Common myeloid progenitor, CD34-positive (primary cell): ENCODE results near the gene ROBO1.
"Not testable (repeated sequence)": the region's sequence is repeated elsewhere in the genome, so short reads cannot be mapped to it uniquely, and the experiment has no call there.

Source experiments
- CTCF ChIA-PET: fragments of 350-600 bp; sonication (Branson Sonifier 250); formaldehyde crosslinking; loops from one replicate; lab custom pipeline; 2021; ENCODE audit warnings: antibody characterized with exemption; lab: Charles Lee
- POLR2A ChIA-PET: fragments of 350-600 bp; sonication (Branson Sonifier 250); formaldehyde crosslinking; loops from one replicate; lab custom pipeline; 2021; ENCODE audit warnings: antibody characterized with exemption; lab: Charles Lee
- DNase-seq, 3 donors: peaks; one replicate each; pipeline versions ENCODE4 v3.0.0 to v3.0.0-alpha.2; 2013
- H3K27ac ChIP-seq, 2 experiments: 1 replicate in 1 of 2; 2 replicates in 1 of 2; pipeline ENCODE4 v1.7.0; 2013; ENCODE audit warnings: inconsistent platforms in 2 of 2, low read length in 2 of 2, mild to moderate bottlenecking in 2 of 2, low read depth in 1 of 2, moderate library complexity in 1 of 2; ENCODE audit not compliant: severe bottlenecking in 2 of 2, insufficient read depth in 1 of 2, poor library complexity in 1 of 2
- H3K27me3 ChIP-seq, 5 experiments: replicated peaks in 2 of 5; 1 replicate in 3 of 5; 2 replicates in 2 of 5; pipeline versions ENCODE4 v1.6.1 to v1.7.0; 2013; ENCODE audit warnings: low read length in 4 of 5, mild to moderate bottlenecking in 2 of 5, moderate library complexity in 2 of 5, inconsistent platforms in 1 of 5; ENCODE audit not compliant: insufficient read depth in 5 of 5, control insufficient read depth in 4 of 5
- H3K36me3 ChIP-seq, 4 experiments: 1 replicate in 2 of 4; 2 replicates in 2 of 4; pipeline versions ENCODE4 v1.6.1 to v1.7.0; 2013; ENCODE audit warnings: low read length in 3 of 4, control low read depth in 1 of 4, mild to moderate bottlenecking in 1 of 4; ENCODE audit not compliant: control insufficient read depth in 4 of 4, insufficient read depth in 4 of 4
- H3K4me1 ChIP-seq, 4 experiments: 1 replicate in 3 of 4; 2 replicates in 1 of 4; pipeline versions ENCODE4 v1.6.1 to v1.7.1; 2013; ENCODE audit warnings: low read length in 3 of 4, mild to moderate bottlenecking in 3 of 4, control low read depth in 1 of 4, inconsistent platforms in 1 of 4, moderate library complexity in 1 of 4; ENCODE audit not compliant: control insufficient read depth in 4 of 4, insufficient read depth in 4 of 4; ENCODE audit errors: control extremely low read depth in 1 of 4
- H3K4me3 ChIP-seq, 7 experiments: 1 replicate in 4 of 7; 2 replicates in 3 of 7; pipeline versions ENCODE4 v1.5.1 to v1.7.0; 2013; ENCODE audit warnings: mild to moderate bottlenecking in 7 of 7, low read length in 6 of 7, moderate library complexity in 6 of 7, inconsistent platforms in 2 of 7, low read depth in 2 of 7, control low read depth in 1 of 7; ENCODE audit not compliant: insufficient read depth in 4 of 7, control insufficient read depth in 1 of 7; ENCODE audit errors: extremely low read depth in 1 of 7
- H3K9me3 ChIP-seq, 5 experiments: 1 replicate in 4 of 5; 2 replicates in 1 of 5; pipeline versions ENCODE4 v1.6.1 to v1.7.1; 2013; ENCODE audit warnings: low read length in 4 of 5, mild to moderate bottlenecking in 2 of 5, inconsistent platforms in 1 of 5, low read depth in 1 of 5, moderate library complexity in 1 of 5; ENCODE audit not compliant: control insufficient read depth in 4 of 5, insufficient read depth in 2 of 5; ENCODE audit errors: control extremely low read depth in 1 of 5
- WGBS: methylation state at CpG from one replicate; pipeline ENCODE4 v1.1.5; 2013; ENCODE audit not compliant: insufficient coverage; 5-methylcytosine and 5-hydroxymethylcytosine counted together

The ROBO1 gene

GRCh38 chr3:79314962-79315361, 452.8 kb downstream of the ROBO1 start:
- CTCF ChIA-PET, result no interaction called here
- 79% methylated on average over 2 of the region's 2 CpGs for WGBS

GRCh38 chr3:79314544-79314943, 453.3 kb downstream of the ROBO1 start:
- Histone ChIP-seq H3K9me3 (no peaks in the 10 kb centered on the region), H3K4me1 (no peaks in the 10 kb centered on the region), H3K36me3 (no peaks in the 10 kb centered on the region), H3K4me3 (no peak overlapping the region), H3K27ac (no peak overlapping the region), H3K27me3 (no peaks in the 10 kb centered on the region)
- CTCF ChIA-PET, result no interaction called here
- DNase-seq, result no peak
- no CpG with 5 or more reads among the region's 1 CpG for WGBS
- POLR2A ChIA-PET, result no interaction called here

More at GRCh38 chr3:79314962-79315361, 452.8 kb downstream of the ROBO1 start:
- Histone ChIP-seq H3K36me3 (no peaks in the 10 kb centered on the region), H3K27ac (no peak overlapping the region), H3K4me1 (no peaks in the 10 kb centered on the region), H3K4me3 (no peak overlapping the region), H3K9me3 (no peaks in the 10 kb centered on the region), H3K27me3 (no peaks in the 10 kb centered on the region)
- no peak for DNase-seq
- POLR2A ChIA-PET, result no interaction called here

- no peak for DNase-seq
- H3K27ac ChIP-seq, result no peak overlapping the region
- H3K9me3 ChIP-seq, result no peaks in the 10 kb centered on the region
- 100% methylated on average over 1 of the region's 1 CpG for WGBS
- H3K36me3 ChIP-seq, result no peaks in the 10 kb centered on the region
- ChIA-PET POLR2A (no interaction called here), CTCF (no interaction called here)
- no peaks in the 10 kb centered on the region for H3K27me3 ChIP-seq
- no peak overlapping the region for H3K4me3 ChIP-seq
- no peaks in the 10 kb centered on the region for H3K4me1 ChIP-seq
Observed at GRCh38 chr3:79310016-79310415, 457.8 kb downstream of the ROBO1 start.

DNA sequence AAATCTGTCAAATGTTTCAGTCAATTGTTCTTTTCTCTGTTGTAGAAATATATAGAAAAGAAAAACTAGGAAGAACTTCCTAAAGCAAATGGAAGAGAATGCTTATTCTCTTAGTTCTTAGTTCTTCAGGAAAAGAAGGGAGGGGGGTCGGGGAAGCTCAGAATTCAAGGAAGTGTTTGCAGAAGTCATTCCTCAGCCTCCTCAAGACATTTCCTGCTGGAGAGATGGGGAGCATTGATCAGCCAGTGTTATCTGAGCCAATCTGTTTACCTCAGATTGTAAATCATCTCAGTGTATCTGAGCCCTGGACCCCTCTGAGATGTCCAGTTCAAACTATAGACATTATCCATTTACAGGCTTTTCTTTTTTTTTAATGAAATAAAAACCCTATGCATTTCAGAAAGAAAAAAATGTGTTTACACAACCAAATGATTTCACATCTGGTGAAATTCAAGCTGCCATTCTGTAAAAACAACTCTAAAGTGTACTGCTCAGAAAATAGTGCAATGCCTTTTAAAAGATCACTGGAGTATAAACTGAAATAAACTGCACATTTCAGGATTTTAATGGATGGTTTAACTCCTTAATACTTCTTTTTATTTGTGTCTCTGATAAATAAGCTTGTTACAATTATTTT, 460.7 kb downstream of the ROBO1 start:
- ChIA-PET CTCF (no interaction called here), POLR2A (no interaction called here)
- H3K9me3 ChIP-seq, result no peaks in the 10 kb centered on the region
- 0% methylated on average over 1 of the region's 1 CpG for WGBS
- H3K4me3 ChIP-seq, result no peak overlapping the region
- H3K36me3 ChIP-seq, result no peaks in the 10 kb centered on the region
- DNase-seq, result no peak
- H3K4me1 ChIP-seq, result no peaks in the 10 kb centered on the region
- no peak overlapping the region for H3K27ac ChIP-seq
- H3K27me3 ChIP-seq, result no peaks in the 10 kb centered on the region

DNA sequence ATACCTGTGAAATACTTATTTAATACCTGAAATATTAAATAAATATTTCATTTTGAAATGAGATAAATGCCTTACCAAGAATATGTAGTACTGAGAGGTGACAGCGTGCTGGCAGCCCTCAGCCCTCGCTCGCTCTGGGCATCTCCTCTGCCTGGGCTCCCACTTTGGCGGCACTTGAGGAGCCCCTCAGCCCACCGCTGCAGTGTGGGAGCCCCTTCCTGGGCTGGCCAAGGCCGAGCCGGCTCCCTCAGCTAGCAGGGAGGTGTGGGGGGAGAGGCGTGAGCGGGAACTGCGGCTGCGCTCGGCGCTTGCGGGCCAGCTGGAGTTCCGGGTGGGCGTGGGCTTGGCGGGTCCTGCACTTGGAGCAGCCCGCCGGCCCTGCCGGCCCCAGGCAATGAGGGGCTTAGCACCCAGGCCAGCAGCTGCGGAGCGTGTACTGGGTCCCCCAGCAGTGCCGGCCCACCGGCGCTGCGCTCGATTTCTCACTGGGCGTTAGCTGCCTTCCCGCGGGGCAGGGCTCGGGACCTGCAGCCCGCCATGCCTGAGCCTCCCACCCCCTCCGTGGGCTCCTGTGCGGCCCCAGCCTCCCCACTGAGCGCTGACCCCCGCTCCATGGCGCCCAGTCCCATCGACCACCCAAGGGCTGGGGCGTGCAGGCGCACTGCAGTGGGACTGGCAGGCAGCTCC, 467.7 kb downstream of the ROBO1 start:
- H3K27me3 ChIP-seq, H3K9me3 ChIP-seq, H3K4me3 ChIP-seq, CTCF ChIA-PET, DNase-seq, H3K4me1 ChIP-seq, H3K36me3 ChIP-seq, H3K27ac ChIP-seq, POLR2A ChIA-PET: not testable (repeated sequence)
- WGBS, result 97% methylated on average over 32 of the region's 40 CpGs

DNA sequence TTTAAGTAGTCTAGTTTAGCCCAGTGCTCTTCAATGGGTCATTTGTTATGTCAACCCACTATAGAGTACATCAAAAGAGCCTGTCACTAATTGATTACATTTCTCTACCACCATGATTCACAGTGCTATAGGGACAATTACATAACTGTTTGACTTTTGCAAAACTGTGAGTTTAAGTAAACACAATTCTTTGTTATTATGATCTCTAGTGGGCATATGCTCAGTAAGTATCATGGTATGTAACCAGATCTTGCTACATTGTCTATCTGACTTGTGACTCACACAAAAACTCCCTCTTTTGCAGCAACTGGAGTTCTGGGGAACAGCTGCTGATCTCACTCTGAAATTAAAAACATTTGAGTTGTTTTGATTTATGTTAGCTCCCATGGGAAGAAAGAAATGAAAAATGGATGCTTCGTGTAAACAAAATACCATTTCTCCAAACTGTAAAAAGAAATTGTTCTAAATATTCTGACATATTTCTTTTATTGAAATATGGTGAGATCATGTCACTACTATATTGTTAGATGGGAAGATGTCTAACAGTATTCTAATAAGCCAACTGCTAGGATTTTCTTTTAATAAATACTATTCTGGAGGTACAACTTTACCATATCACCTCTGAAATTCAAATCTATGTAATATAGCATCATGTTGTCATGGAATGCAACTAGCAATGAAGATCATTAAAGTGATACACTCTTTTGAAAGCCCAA, 470.4 kb downstream of the ROBO1 start:
- no CpG with 5 or more reads among the region's 1 CpG for WGBS
- Histone ChIP-seq H3K4me1 (no peaks in the 10 kb centered on the region), H3K27ac (no peak overlapping the region), H3K36me3 (no peaks in the 10 kb centered on the region), H3K9me3 (no peaks in the 10 kb centered on the region), H3K4me3 (no peak overlapping the region), H3K27me3 (no peaks in the 10 kb centered on the region)
- no peak for DNase-seq
- CTCF ChIA-PET, result no interaction called here
- POLR2A ChIA-PET, result no interaction called here

DNA sequence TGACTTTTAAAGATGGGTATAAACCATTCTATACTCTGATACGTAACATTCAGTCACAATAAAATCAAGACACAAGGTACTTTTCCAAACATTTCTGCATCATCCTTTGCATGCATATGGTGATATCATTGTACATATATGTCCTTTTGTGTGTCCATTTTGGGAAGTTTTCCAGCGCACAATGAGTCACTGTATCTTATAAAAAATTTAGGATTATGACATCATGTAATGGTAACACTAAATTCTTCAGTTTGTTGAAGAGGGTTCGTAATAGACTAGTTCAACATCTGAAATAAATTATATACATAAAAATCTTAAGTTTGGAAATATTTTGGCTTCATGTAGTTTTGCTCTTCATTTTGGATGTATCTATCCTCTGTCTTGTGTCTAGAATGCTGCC, 480.9 kb downstream of the ROBO1 start:
- CTCF ChIA-PET, result no interaction called here
- Histone ChIP-seq H3K4me1 (no peaks in the 10 kb centered on the region), H3K36me3 (no peaks in the 10 kb centered on the region), H3K4me3 (no peak overlapping the region), H3K27ac (no peak overlapping the region), H3K27me3 (no peaks in the 10 kb centered on the region), H3K9me3 (no peaks in the 10 kb centered on the region)
- POLR2A ChIA-PET, result no interaction called here
- no peak for DNase-seq
- no CpG with 5 or more reads among the region's 3 CpGs for WGBS
